ENCODE measurements around the gene LAPTM5.

- TF ChIP-seq RFX5 (IDR thresholded peaks at IDR 0.05; ENCODE audit: borderline replicate concordance, low read depth, low read length) (no peak), TAF1 (IDR thresholded peaks at IDR 0.05; ENCODE audit: low read depth, low read length) (no peak), EP300 (IDR thresholded peaks at IDR 0.05; ENCODE audit: borderline replicate concordance in 1 of 2, low read depth in 2 of 2, low read length in 2 of 2) (no peak), SIX5 (IDR thresholded peaks at IDR 0.05; ENCODE audit: low read depth, low read length) (no peak), EZH2 (IDR thresholded peaks at IDR 0.05; ENCODE audit: low read depth, low read length, severe bottlenecking) (no peak), RAD21 (IDR thresholded peaks at IDR 0.05 in 1 of 2, conservative IDR thresholded peaks at IDR 0.05 in 1 of 2; ENCODE audit: low read depth in 2 of 2, low read length in 2 of 2) (no peak), CHD2 (IDR thresholded peaks at IDR 0.05; ENCODE audit: low read length) (no peak)
These were observed 37.5 kb upstream of the LAPTM5 start for GRCh38 chr1:30795026-30795425.
